ENCODE data around the gene CHD3.
"Not testable (repeated sequence)": the region's sequence is repeated elsewhere in the genome, so short reads cannot be mapped to it uniquely, and the experiment has no call there.

CHD3 gene

GRCh38 chr17:7857713-7858521, 30.7 kb upstream of the CHD3 start, which contains the start of gene CYB5D1:
Gene CYB5D1 (plus strand): TSS chr17:7858003. CDS start chr17:7858135, 132 bp downstream.
- no peak for TF ChIP-seq Cebpa-rat (IDR thresholded peaks at IDR 0.05)
- Histone ChIP-seq H4K20me1 (peaks cover 2 to 29% (median 7%) of the 10 kb centered on the region in 11 experiments; a peak in 16 of 22 replicates), H3K36me3 (peaks cover 25 to 61% (median 51%) of the 10 kb centered on the region in 11 experiments), H3K27me3 (no peaks in the 10 kb centered on the region), H3K27ac (peak within 1 kb of the TSS; percentile 80 to 99 (median 96)), H3K4me3 (peak within 1 kb of the TSS; percentile 57 to 82 (median 73)), H3K9me3 (replicated peaks in 1 of 11) (no peaks in the 10 kb centered on the region), H3K9ac (peak within 1 kb of the TSS; percentile 87 to 97 (median 94)), H3K4me2 (peak within 1 kb of the TSS; percentile 91 to 100 (median 98)), H3K4me1 (peaks cover 31 to 45% (median 38%) of the 10 kb centered on the region in 10 experiments)

GRCh38 chr17:7858522-7858810, 30.1 kb upstream of the CHD3 start:
- peaks cover 31 to 45% (median 38%) of the 10 kb centered on the region in 10 experiments for H3K4me1 ChIP-seq
- peak overlapping the region; percentile 57 to 82 (median 73) for H3K4me3 ChIP-seq
- no peaks in the 10 kb centered on the region for H3K27me3 ChIP-seq
- peak overlapping the region; percentile 85 to 100 (median 98) for H3K4me2 ChIP-seq
- peak overlapping the region; percentile 87 to 97 (median 94) for H3K9ac ChIP-seq
- no peak for TF ChIP-seq Cebpa-rat (IDR thresholded peaks at IDR 0.05)
- no peaks in the 10 kb centered on the region for H3K9me3 ChIP-seq (replicated peaks in 1 of 11)
- peaks cover 0 to 23% (median 2%) of the 10 kb centered on the region in 11 experiments; a peak in 9 of 22 replicates for H4K20me1 ChIP-seq
- peak overlapping the region; percentile 80 to 99 (median 96); a peak in 21 of 22 replicates for H3K27ac ChIP-seq
- peaks cover 19 to 61% (median 46%) of the 10 kb centered on the region in 11 experiments for H3K36me3 ChIP-seq

- peaks cover 14 to 61% (median 42%) of the 10 kb centered on the region in 11 experiments; a peak in 20 of 22 replicates for H3K36me3 ChIP-seq
- H3K4me1 ChIP-seq = peaks cover 31 to 45% (median 38%) of the 10 kb centered on the region in 10 experiments
- peak overlapping the region in 9 of 10 experiments; percentile 65 to 82 (median 74); a peak in 15 of 20 replicates for H3K4me3 ChIP-seq
- H3K27me3 ChIP-seq = no peaks in the 10 kb centered on the region
- H3K27ac ChIP-seq = peak overlapping the region in 9 of 11 experiments; percentile 89 to 99 (median 97); a peak in 14 of 22 replicates
- no peaks in the 10 kb centered on the region for H3K9me3 ChIP-seq (replicated peaks in 1 of 11)
- peak overlapping the region; percentile 87 to 97 (median 94) for H3K9ac ChIP-seq
- no peak for TF ChIP-seq Cebpa-rat (IDR thresholded peaks at IDR 0.05)
- H4K20me1 ChIP-seq = peaks cover 0 to 18% (median 2%) of the 10 kb centered on the region in 11 experiments; a peak in 7 of 22 replicates
- peak overlapping the region; percentile 85 to 100 (median 98) for H3K4me2 ChIP-seq
Measured at GRCh38 chr17:7859028-7859427, 29.6 kb upstream of the CHD3 start.

- H4K20me1 ChIP-seq = peaks cover 0 to 2% (median 0%) of the 10 kb centered on the region in 11 experiments; a peak in 2 of 22 replicates
- H3K27ac ChIP-seq = no peak overlapping the region
- H3K4me1 ChIP-seq = peaks cover 18 to 36% (median 26%) of the 10 kb centered on the region in 10 experiments
- no peaks in the 10 kb centered on the region for H3K9me3 ChIP-seq (replicated peaks in 1 of 11)
- H3K9ac ChIP-seq = no peak overlapping the region
- no peak for TF ChIP-seq Cebpa-rat (IDR thresholded peaks at IDR 0.05)
- H3K4me2 ChIP-seq = no peak overlapping the region
- H3K27me3 ChIP-seq = no peaks in the 10 kb centered on the region
- peaks cover 4 to 69% (median 36%) of the 10 kb centered on the region in 11 experiments; a peak in 19 of 22 replicates for H3K36me3 ChIP-seq
- H3K4me3 ChIP-seq = no peak overlapping the region
Measured at GRCh38 chr17:7862692-7863437, 25.7 kb upstream of the CHD3 start.

- not testable (repeated sequence) for H3K4me2 ChIP-seq; H3K9me3 ChIP-seq (replicated peaks in 1 of 11); H3K27me3 ChIP-seq; H4K20me1 ChIP-seq; H3K4me3 ChIP-seq; H3K27ac ChIP-seq
- H3K4me1 ChIP-seq = peaks cover 17 to 36% (median 26%) of the 10 kb centered on the region in 10 experiments
- peak overlapping the region in 4 of 11 experiments; percentile 6 to 37 (median 20); a peak in 2 of 22 replicates for H3K9ac ChIP-seq
- H3K36me3 ChIP-seq = peaks cover 4 to 62% (median 33%) of the 10 kb centered on the region in 11 experiments; a peak in 19 of 22 replicates
Measured at GRCh38 chr17:7864384-7864783, 24.2 kb upstream of the CHD3 start.

GRCh38 chr17:7864995-7865650, 23.5 kb upstream of the CHD3 start:
- Histone ChIP-seq H3K27me3 (no peaks in the 10 kb centered on the region), H3K4me3 (no peak overlapping the region), H3K4me2 (no peak overlapping the region), H4K20me1 (peaks cover 0 to 2% (median 0%) of the 10 kb centered on the region in 11 experiments; a peak in 2 of 22 replicates), H3K4me1 (peaks cover 25 to 40% (median 30%) of the 10 kb centered on the region in 10 experiments), H3K9ac (no peak overlapping the region), H3K9me3 (replicated peaks in 1 of 11) (no peaks in the 10 kb centered on the region), H3K36me3 (peaks cover 4 to 55% (median 25%) of the 10 kb centered on the region in 11 experiments; a peak in 19 of 22 replicates), H3K27ac (0 out of 22 replicates have a peak overlapping the region, but pooled peaks of 1 of the 11 experiments have one; percentile 2)
- TF ChIP-seq Cebpa-rat (IDR thresholded peaks at IDR 0.05) = no peak

GRCh38 chr17:7867881-7868329, 20.7 kb upstream of the CHD3 start:
- H3K4me3 ChIP-seq = peak overlapping the region in 3 of 10 experiments; percentile 7 to 35 (median 26); a peak in 4 of 20 replicates
- H3K9ac ChIP-seq = peak overlapping the region in 9 of 11 experiments; percentile 6 to 56 (median 42); a peak in 15 of 22 replicates
- peaks cover 0 to 2% (median 0%) of the 10 kb centered on the region in 11 experiments; a peak in 2 of 22 replicates for H4K20me1 ChIP-seq
- H3K4me2 ChIP-seq = peak overlapping the region; percentile 67 to 86 (median 78)
- no peaks in the 10 kb centered on the region for H3K27me3 ChIP-seq
- peaks cover 25 to 51% (median 32%) of the 10 kb centered on the region in 10 experiments for H3K4me1 ChIP-seq
- no peaks in the 10 kb centered on the region for H3K9me3 ChIP-seq (replicated peaks in 1 of 11)
- peaks cover 15 to 47% (median 30%) of the 10 kb centered on the region in 11 experiments; a peak in 19 of 22 replicates for H3K36me3 ChIP-seq
- peak overlapping the region in 10 of 11 experiments; percentile 11 to 67 (median 54); a peak in 17 of 22 replicates for H3K27ac ChIP-seq
- TF ChIP-seq Cebpa-rat (IDR thresholded peaks at IDR 0.05) = no peak

- Histone ChIP-seq H3K9me3 (replicated peaks in 1 of 11) (no peaks in the 10 kb centered on the region), H3K4me2 (peak overlapping the region in 1 of 11 experiments; percentile 83; a peak in 1 of 22 replicates), H3K4me3 (no peak overlapping the region), H3K27me3 (no peaks in the 10 kb centered on the region), H3K36me3 (peaks cover 22 to 61% (median 39%) of the 10 kb centered on the region in 11 experiments), H3K4me1 (peaks cover 18 to 64% (median 29%) of the 10 kb centered on the region in 10 experiments), H3K9ac (peak overlapping the region in 1 of 11 experiments; percentile 23; a peak in 1 of 22 replicates), H4K20me1 (no peaks in the 10 kb centered on the region; a peak in 1 of 22 replicates), H3K27ac (no peak overlapping the region)
- no peak for TF ChIP-seq Cebpa-rat (IDR thresholded peaks at IDR 0.05)
Measured at GRCh38 chr17:7873051-7873450, 15.5 kb upstream of the CHD3 start.
